Brain microvascular endothelial cell (primary cell): Measurements from ENCODE around the gene BLID.

Source experiments
- DNase-seq: peaks from one replicate; pipeline ENCODE4 v3.0.0-alpha.2; 2020
- H3K27ac ChIP-seq: fragments of 250-450 bp; sonication (Bioruptor Pico); 2 replicates; pipeline ENCODE4 v1.5.1; 2020; ENCODE audit warnings: mild to moderate bottlenecking, moderate library complexity
- H3K27me3 ChIP-seq: fragments of 250-450 bp; sonication (Bioruptor Pico); replicated peaks from 2 replicates; pipeline ENCODE4 v1.5.1; 2020; ENCODE audit warnings: mild to moderate bottlenecking
- H3K36me3 ChIP-seq: fragments of 250-450 bp; sonication (Bioruptor Pico); replicated peaks from 2 replicates; pipeline ENCODE4 v1.5.1; 2020; ENCODE audit warnings: mild to moderate bottlenecking
- H3K4me3 ChIP-seq: 2 replicates; pipeline ENCODE4 v1.5.1; 2011; ENCODE audit warnings: low read depth, mild to moderate bottlenecking, control low read depth, low read length, moderate library complexity
- CTCF ChIP-seq: IDR thresholded peaks from 2 replicates; pipeline ENCODE4 v1.5.1; 2011; ENCODE audit warnings: low read depth, mild to moderate bottlenecking, moderate library complexity, low read length, control low read depth, inconsistent platforms; ENCODE audit errors: missing control alignments
- in situ Hi-C: cut with HindIII; loops from 2 replicates; pipeline ENCODE4 v1.10.0; 2017; ENCODE audit warnings: low sequenced_read_pairs, low pct_ligation_motif_present

The BLID gene

GRCh38 chr11:122093731-122094275, 22.2 kb downstream of the BLID start:
- in situ Hi-C loops = no loop called here
- no peak for DNase-seq
- H3K36me3 ChIP-seq = peaks cover 49% of the 10 kb centered on the region
- TF ChIP-seq CTCF = no peak
- peak overlapping the region; percentile 23 for H3K27ac ChIP-seq
- H3K4me3 ChIP-seq = no peak overlapping the region
- H3K27me3 ChIP-seq = no peaks in the 10 kb centered on the region

GRCh38 chr11:122091835-122092234, 24.2 kb downstream of the BLID start:
- peak overlapping the region; percentile 45 for H3K27ac ChIP-seq
- H3K36me3 ChIP-seq = peaks cover 52% of the 10 kb centered on the region

GRCh38 chr11:122089111-122089510, 26.9 kb downstream of the BLID start:
- in situ Hi-C loops = no loop called here

More at GRCh38 chr11:122091835-122092234, 24.2 kb downstream of the BLID start:
- no peak for TF ChIP-seq CTCF
- in situ Hi-C loops = no loop called here
- no peak overlapping the region for H3K4me3 ChIP-seq
- H3K27me3 ChIP-seq = no peaks in the 10 kb centered on the region
- no peak for DNase-seq

GRCh38 chr11:122085712-122086111, 30.3 kb downstream of the BLID start:
- H3K36me3 ChIP-seq = peaks cover 16% of the 10 kb centered on the region
- H3K4me3 ChIP-seq = no peak overlapping the region
- H3K27ac ChIP-seq = peak overlapping the region; percentile 64
- no peaks in the 10 kb centered on the region for H3K27me3 ChIP-seq
- TF ChIP-seq CTCF = no peak
- no peak for DNase-seq
- in situ Hi-C loops = no loop called here

More at GRCh38 chr11:122089111-122089510, 26.9 kb downstream of the BLID start:
- TF ChIP-seq CTCF = no peak
- no peak for DNase-seq
- H3K27ac ChIP-seq = peak overlapping the region; percentile 45
- peaks cover 38% of the 10 kb centered on the region for H3K36me3 ChIP-seq
- H3K27me3 ChIP-seq = no peaks in the 10 kb centered on the region
- H3K4me3 ChIP-seq = no peak overlapping the region

- Histone ChIP-seq H3K27ac (peak overlapping the region; percentile 64), H3K4me3 (no peak overlapping the region), H3K27me3 (no peaks in the 10 kb centered on the region), H3K36me3 (peaks cover 11% of the 10 kb centered on the region)
- no peak for TF ChIP-seq CTCF
- in situ Hi-C loops = no loop called here
- peak; percentile 72 for DNase-seq
Observed at GRCh38 chr11:122085264-122085663, 30.8 kb downstream of the BLID start.

GRCh38 chr11:122082205-122082604, 33.8 kb downstream of the BLID start:
- no peak for TF ChIP-seq CTCF
- no peaks in the 10 kb centered on the region for H3K27me3 ChIP-seq
- no peak for DNase-seq
- H3K36me3 ChIP-seq = no peaks in the 10 kb centered on the region
- in situ Hi-C loops = no loop called here
- no peak overlapping the region for H3K4me3 ChIP-seq
- no peak overlapping the region for H3K27ac ChIP-seq
